CD4-positive, alpha-beta T cell (primary cell): Measurements from ENCODE around the gene PODXL. TPM values are rescaled to one million over a fixed set of nuclear protein-coding genes. Genes with fewer than 3 reads are reported as not detected.

Experiments
- ATAC-seq: fragments of 200-7000 bp; cut with Tn5 transposase; one replicate; pipeline ENCODE4 v1.10.0; 2022; ENCODE audit warnings: mild to moderate bottlenecking; ENCODE audit not compliant: poor library complexity
- CTCF ChIA-PET: fragments of 350-600 bp; sonication (Branson Sonifier 250); formaldehyde crosslinking; loops from one replicate; lab custom pipeline; 2021; ENCODE audit warnings: antibody characterized with exemption, inconsistent platforms; lab: Charles Lee
- POLR2A ChIA-PET: fragments of 350-600 bp; sonication (Branson Sonifier 250); formaldehyde crosslinking; loops from one replicate; lab custom pipeline; 2021; ENCODE audit warnings: antibody characterized with exemption, inconsistent platforms; lab: Charles Lee
- DNase-seq, 14 experiments: peaks; one replicate each; pipeline ENCODE4 v3.0.0-alpha.2; 2013 to 2020; ENCODE audit warnings: mixed read lengths in 2 of 14
- H3K27ac ChIP-seq, 2 donors: one replicate each; pipeline versions ENCODE4 v1.5.1 to v1.7.0; 2013; ENCODE audit warnings: low read length in 2 of 2, low read depth in 1 of 2, mild to moderate bottlenecking in 1 of 2
- H3K27me3 ChIP-seq, 2 experiments: 1 replicate in 1 of 2; 2 replicates in 1 of 2; pipeline versions ENCODE4 v1.6.1 to v1.7.0; 2013; ENCODE audit warnings: low read length in 2 of 2, control low read depth in 1 of 2, mild to moderate bottlenecking in 1 of 2, moderate library complexity in 1 of 2; ENCODE audit not compliant: insufficient read depth in 2 of 2, control insufficient read depth in 1 of 2
- H3K36me3 ChIP-seq: one replicate; pipeline ENCODE4 v1.6.1; 2013; ENCODE audit warnings: low read length, control low read depth; ENCODE audit not compliant: insufficient read depth
- H3K4me1 ChIP-seq: one replicate; pipeline ENCODE4 v1.6.1; 2013; ENCODE audit warnings: low read length, control low read depth; ENCODE audit not compliant: insufficient read depth
- H3K4me3 ChIP-seq: one replicate; pipeline ENCODE4 v1.5.1; 2013; ENCODE audit warnings: mild to moderate bottlenecking, low read length, moderate library complexity
- H3K9me3 ChIP-seq, 2 experiments: 1 replicate in 1 of 2; 2 replicates in 1 of 2; pipeline versions ENCODE4 v1.6.1 to v1.7.0; 2013; ENCODE audit warnings: low read length in 2 of 2, mild to moderate bottlenecking in 2 of 2, control low read depth in 1 of 2, moderate library complexity in 1 of 2; ENCODE audit not compliant: control insufficient read depth in 1 of 2, insufficient read depth in 1 of 2
- H3K27ac Mint-ChIP-seq: one replicate; pipeline ENCODE4 v1.8.0; 2020; ENCODE audit warnings: mixed read lengths
- H3K27me3 Mint-ChIP-seq: one replicate; pipeline ENCODE4 v1.8.0; 2021; ENCODE audit warnings: mixed read lengths
- H3K36me3 Mint-ChIP-seq: one replicate; pipeline ENCODE4 v1.8.0; 2021; ENCODE audit warnings: low read depth, mixed read lengths
- H3K4me1 Mint-ChIP-seq: one replicate; pipeline ENCODE4 v1.8.0; 2021; ENCODE audit warnings: low read depth, mixed read lengths
- H3K4me3 Mint-ChIP-seq: one replicate; pipeline ENCODE4 v1.8.0; 2020; ENCODE audit warnings: mild to moderate bottlenecking, mixed read lengths
- H3K9me3 Mint-ChIP-seq: one replicate; pipeline ENCODE4 v1.8.0; 2020; ENCODE audit warnings: mixed read lengths
- intact Hi-C, 2 experiments: fragments of 100-400 bp; cut with DNase I in 1 of 2; cut with micrococcal nuclease in 1 of 2; formaldehyde crosslinking; loops; one replicate each; pipeline versions ENCODE4 v1.15.1 to v1.9.0; 2023 to 2025; cut with DNase I, micrococcal nuclease
- total RNA-seq, 174 experiments: library from RNA in 2 of 174; stranded (reverse) in 2 of 174; gene quantifications; one replicate each; pipeline ENCODE4 v1.2.3 and lab custom pipeline; 2021 to 2026
- TF ChIP-seq, protein P1 (sequence below): fragments of 200-600 bp; IDR thresholded peaks from one replicate; pipeline ENCODE4 v1.8.0; 2022; ENCODE audit warnings: antibody characterized with exemption, mild to moderate bottlenecking

PODXL gene
- total RNA-seq, 2 experiments from 2014 or later: 0.16 to 0.47 TPM

DNA sequence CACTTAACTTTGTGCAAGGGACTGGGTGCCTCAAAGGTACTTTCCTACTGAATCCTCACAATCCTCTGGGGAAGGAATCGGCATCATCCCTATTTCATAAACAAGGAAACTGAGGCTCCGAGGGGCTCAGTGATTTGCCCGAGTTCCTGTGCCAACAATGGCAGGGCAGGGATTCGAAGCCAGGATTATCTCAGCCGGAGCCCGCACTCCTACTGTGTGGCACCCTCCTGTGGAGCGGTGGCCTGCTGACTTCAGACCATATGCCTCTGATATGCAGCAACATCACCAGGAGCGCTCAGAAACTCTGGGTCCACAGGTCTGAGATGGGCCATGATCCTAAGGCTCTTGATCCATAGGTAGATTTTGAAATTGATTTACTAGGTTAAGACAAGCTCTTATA, 46.6 kb downstream of the PODXL start:
- CTCF ChIA-PET: no interaction called here
- ATAC-seq: no peak
- no peaks in the 10 kb centered on the region for H3K36me3 ChIP-seq

DNA sequence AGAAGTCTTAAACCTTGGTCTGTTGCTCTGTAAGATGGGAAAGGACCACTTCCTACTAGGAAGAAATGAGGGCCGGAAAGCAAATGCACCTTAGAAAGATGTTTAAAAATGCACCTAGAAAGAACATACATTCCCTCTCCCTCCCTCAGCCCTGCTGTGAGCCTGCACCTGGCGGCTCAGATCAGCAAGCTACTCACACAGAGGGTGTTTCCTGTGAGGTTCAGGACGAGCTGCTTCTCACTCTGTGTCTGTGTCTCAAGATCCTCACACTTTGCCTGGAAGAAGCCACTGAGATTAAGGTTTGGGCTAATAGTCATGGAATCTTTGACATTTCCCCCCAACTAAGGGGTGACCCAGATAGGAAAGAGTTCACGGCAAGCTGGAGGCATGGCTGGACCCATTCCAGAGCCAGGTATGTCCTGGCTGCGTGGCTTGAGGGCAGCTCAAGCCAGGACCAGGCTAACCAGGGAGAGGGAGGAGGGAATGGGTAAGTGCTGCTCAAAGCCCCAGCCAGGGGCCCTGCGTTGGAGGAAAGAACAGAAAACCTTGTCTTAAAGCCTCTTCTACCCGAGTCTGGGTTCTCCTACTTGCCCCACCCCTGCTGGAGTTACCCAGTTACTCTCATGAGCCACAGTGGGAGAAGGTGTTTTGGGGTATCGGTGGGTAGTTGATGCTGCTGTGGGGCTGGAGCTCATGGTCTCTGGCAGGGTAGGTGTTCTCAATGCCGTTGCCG, 47.5 kb downstream of the PODXL start:
- no peak overlapping the region for H3K27ac Mint-ChIP-seq
- Histone ChIP-seq H3K4me3 (no peak overlapping the region), H3K4me1 (peaks cover 25% of the 10 kb centered on the region), H3K36me3 (no peaks in the 10 kb centered on the region), H3K27me3 (no peaks in the 10 kb centered on the region), H3K9me3 (no peaks in the 10 kb centered on the region), H3K27ac (no peak overlapping the region)
- no peaks in the 10 kb centered on the region for H3K36me3 Mint-ChIP-seq
- no peak overlapping the region for H3K4me3 Mint-ChIP-seq
- H3K4me1 Mint-ChIP-seq: peaks cover 31% of the 10 kb centered on the region
- H3K9me3 Mint-ChIP-seq: no peaks in the 10 kb centered on the region
- intact Hi-C loops: loop anchor here in 1 of 2 experiments (1.0 kb wide), 1 partner anchor 145 kb away; no protein-coding TSS in a partner anchor
- TF ChIP-seq, protein P1, sequence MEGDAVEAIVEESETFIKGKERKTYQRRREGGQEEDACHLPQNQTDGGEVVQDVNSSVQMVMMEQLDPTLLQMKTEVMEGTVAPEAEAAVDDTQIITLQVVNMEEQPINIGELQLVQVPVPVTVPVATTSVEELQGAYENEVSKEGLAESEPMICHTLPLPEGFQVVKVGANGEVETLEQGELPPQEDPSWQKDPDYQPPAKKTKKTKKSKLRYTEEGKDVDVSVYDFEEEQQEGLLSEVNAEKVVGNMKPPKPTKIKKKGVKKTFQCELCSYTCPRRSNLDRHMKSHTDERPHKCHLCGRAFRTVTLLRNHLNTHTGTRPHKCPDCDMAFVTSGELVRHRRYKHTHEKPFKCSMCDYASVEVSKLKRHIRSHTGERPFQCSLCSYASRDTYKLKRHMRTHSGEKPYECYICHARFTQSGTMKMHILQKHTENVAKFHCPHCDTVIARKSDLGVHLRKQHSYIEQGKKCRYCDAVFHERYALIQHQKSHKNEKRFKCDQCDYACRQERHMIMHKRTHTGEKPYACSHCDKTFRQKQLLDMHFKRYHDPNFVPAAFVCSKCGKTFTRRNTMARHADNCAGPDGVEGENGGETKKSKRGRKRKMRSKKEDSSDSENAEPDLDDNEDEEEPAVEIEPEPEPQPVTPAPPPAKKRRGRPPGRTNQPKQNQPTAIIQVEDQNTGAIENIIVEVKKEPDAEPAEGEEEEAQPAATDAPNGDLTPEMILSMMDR: no peak
- ChIA-PET POLR2A (no interaction called here), CTCF (interaction anchor here (0.9 kb wide), 1 partner anchor 15 kb away, joined by 3 read pairs; no protein-coding TSS in a partner anchor)
- DNase-seq (no peak), ATAC-seq (no peak)
- peaks cover 32% of the 10 kb centered on the region for H3K27me3 Mint-ChIP-seq

More for the DNA sequence above, 46.6 kb downstream of the PODXL start:
- H3K27ac Mint-ChIP-seq: no peak overlapping the region
- peaks cover 32% of the 10 kb centered on the region for H3K27me3 Mint-ChIP-seq
- H3K36me3 Mint-ChIP-seq: no peaks in the 10 kb centered on the region
- H3K4me1 Mint-ChIP-seq: peaks cover 31% of the 10 kb centered on the region
- H3K27ac ChIP-seq: no peak overlapping the region
- H3K4me3 ChIP-seq: no peak overlapping the region
- TF ChIP-seq, protein P1: no peak
- POLR2A ChIA-PET: no interaction called here
- H3K27me3 ChIP-seq: no peaks in the 10 kb centered on the region
- no peaks in the 10 kb centered on the region for H3K9me3 Mint-ChIP-seq
- peaks cover 26% of the 10 kb centered on the region for H3K4me1 ChIP-seq
- DNase-seq: no peak
- intact Hi-C loops: loop anchor here in 1 of 2 experiments (5.0 kb wide), 1 partner anchor 632 kb away; no protein-coding TSS in a partner anchor
- H3K9me3 ChIP-seq: no peaks in the 10 kb centered on the region
- no peak overlapping the region for H3K4me3 Mint-ChIP-seq

DNA sequence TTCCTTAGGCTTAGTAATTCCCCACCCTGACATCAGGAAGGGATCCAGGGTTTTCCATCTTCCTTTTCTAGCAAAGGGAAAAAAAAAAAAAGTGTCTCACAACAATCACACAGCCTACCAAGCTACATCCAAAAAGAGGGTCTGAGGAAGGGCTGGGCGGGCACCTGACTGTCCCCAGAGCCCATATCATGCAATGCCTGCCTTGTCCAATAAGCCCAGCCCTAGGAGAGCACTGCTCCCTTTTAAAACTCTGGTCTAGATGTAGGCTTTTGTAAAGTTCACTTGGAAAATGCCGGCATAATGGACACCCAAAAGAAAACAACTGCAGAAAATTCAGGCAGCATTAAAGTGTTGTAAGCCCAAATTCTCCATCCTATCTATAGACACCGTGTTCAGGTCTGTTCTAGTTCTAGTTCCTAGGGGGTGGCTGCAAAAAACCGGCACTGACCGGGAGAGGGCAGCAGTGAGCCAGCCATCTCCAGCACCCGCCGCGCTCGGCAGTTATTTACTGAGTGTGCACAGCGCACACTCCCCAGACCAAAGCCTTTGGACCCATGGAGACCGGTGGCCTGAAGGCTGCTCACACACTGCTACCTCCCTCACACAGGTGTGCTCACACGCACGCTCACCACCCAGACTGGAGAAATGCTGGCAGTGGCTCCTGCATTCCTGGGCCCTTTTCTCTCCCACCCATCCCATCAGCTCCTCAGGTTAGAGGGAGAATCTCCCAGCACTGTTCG, 48.7 kb downstream of the PODXL start:
- Mint-ChIP-seq H3K36me3 (no peaks in the 10 kb centered on the region), H3K4me1 (peaks cover 25% of the 10 kb centered on the region), H3K27me3 (peaks cover 25% of the 10 kb centered on the region), H3K4me3 (peak overlapping the region; percentile 17), H3K9me3 (no peaks in the 10 kb centered on the region), H3K27ac (no peak overlapping the region)
- Histone ChIP-seq H3K4me1 (peaks cover 23% of the 10 kb centered on the region), H3K27me3 (no peaks in the 10 kb centered on the region), H3K36me3 (no peaks in the 10 kb centered on the region), H3K9me3 (no peaks in the 10 kb centered on the region), H3K4me3 (no peak overlapping the region), H3K27ac (no peak overlapping the region)
- TF ChIP-seq, protein P1: peak; percentile 85
- peak; percentile 69 to 88 (median 76) for DNase-seq
- ChIA-PET POLR2A (no interaction called here), CTCF (interaction anchor here (0.9 kb wide), 1 partner anchor 14 kb away, joined by 3 read pairs; no protein-coding TSS in a partner anchor)
- intact Hi-C loops: loop anchor here in 1 of 2 experiments (1.0 kb wide), 1 partner anchor 147 kb away; no protein-coding TSS in a partner anchor
- ATAC-seq: peak; percentile 96
